Central memory CD8-positive, alpha-beta T cell (primary cell): ENCODE measurements around the gene ADGRA1.

Experiments used
- ATAC-seq: fragments of 150-1000 bp; cut with Tn5 transposase; replicated peaks from 2 replicates; pipeline ENCODE4 v1.10.0; 2022; ENCODE audit warnings: mild to moderate bottlenecking, moderate FRiP score, moderate number of reproducible peaks; ENCODE audit not compliant: poor library complexity, severe bottlenecking; ENCODE audit errors: extremely low read depth
- DNase-seq, 2 donors: peaks; one replicate each; pipeline ENCODE4 v3.0.0; 2021; ENCODE audit warnings: low spot score in 2 of 2
- H3K27ac Mint-ChIP-seq: one replicate; pipeline ENCODE4 v1.8.0; 2022; ENCODE audit warnings: low read depth, mild to moderate bottlenecking, moderate library complexity, mixed read lengths
- H3K27me3 Mint-ChIP-seq: one replicate; pipeline ENCODE4 v1.8.0; 2022; ENCODE audit warnings: mixed read lengths
- H3K36me3 Mint-ChIP-seq: one replicate; pipeline ENCODE4 v1.8.0; 2022; ENCODE audit warnings: mild to moderate bottlenecking, moderate library complexity, mixed read lengths; ENCODE audit not compliant: insufficient read depth
- H3K4me1 Mint-ChIP-seq: one replicate; pipeline ENCODE4 v1.8.0; 2022; ENCODE audit warnings: mixed read lengths
- H3K4me3 Mint-ChIP-seq: one replicate; pipeline ENCODE4 v1.8.0; 2022; ENCODE audit warnings: mild to moderate bottlenecking, moderate library complexity, mixed read lengths
- H3K9me3 Mint-ChIP-seq: one replicate; pipeline ENCODE4 v1.8.0; 2022; ENCODE audit warnings: mixed read lengths

ADGRA1 gene

GRCh38 chr10:133115453-133115842 lies 27.7 kb downstream of the ADGRA1 start:
- no peaks in the 10 kb centered on the region for H3K9me3 Mint-ChIP-seq
- ATAC-seq, result no peak
- H3K27ac Mint-ChIP-seq, result no peak overlapping the region

DNA sequence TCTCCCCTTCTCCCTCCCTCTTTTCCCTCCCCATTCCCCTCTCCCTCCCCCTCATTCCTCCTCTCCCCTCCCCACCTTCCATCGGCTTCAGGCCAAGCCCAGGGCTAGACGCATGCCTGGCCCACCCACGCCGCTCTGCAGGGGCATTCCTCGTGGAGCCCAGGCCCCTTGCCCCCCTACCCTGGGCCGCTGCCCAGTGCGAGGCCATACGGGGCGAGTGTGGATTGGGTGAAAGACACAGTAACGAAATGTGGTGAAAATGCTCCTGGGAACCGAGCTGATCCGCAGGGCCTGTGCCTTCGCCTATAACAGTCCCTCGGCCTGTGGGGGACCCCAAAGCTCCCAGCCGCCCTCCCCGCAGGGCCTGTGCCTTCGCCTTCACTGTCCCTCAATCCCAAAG lies 28.3 kb downstream of the ADGRA1 start:
- Mint-ChIP-seq H3K4me1 (no peaks in the 10 kb centered on the region), H3K36me3 (no peaks in the 10 kb centered on the region), H3K27ac (no peak overlapping the region), H3K4me3 (no peak overlapping the region), H3K9me3 (no peaks in the 10 kb centered on the region), H3K27me3 (peaks cover 7% of the 10 kb centered on the region)
- ATAC-seq (no peak), DNase-seq (no peak)

More at GRCh38 chr10:133115453-133115842, 27.7 kb downstream of the ADGRA1 start:
- H3K36me3 Mint-ChIP-seq, result no peaks in the 10 kb centered on the region
- DNase-seq, result no peak
- peaks cover 7% of the 10 kb centered on the region for H3K27me3 Mint-ChIP-seq
- H3K4me3 Mint-ChIP-seq, result no peak overlapping the region
- H3K4me1 Mint-ChIP-seq, result no peaks in the 10 kb centered on the region

DNA sequence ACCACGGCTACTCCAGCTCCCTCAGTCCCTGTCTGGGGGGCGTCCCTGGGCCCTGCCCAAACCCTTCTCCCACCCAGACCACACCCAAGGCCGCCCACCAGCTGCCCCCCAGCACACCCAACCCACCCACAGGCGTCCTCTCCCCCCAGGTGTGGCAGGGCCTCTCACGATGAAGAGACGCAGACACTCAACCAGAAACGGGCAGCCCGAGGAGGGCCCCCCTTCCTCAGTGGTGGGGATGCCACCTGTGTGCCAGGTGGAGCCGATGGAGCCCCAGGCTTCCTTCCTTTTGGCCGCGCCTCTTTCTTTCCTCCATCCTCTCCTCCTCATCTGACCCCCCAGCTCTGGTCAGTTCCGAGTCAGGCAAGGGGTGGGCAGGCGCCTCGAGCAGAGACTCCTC lies 28.7 kb downstream of the ADGRA1 start:
- Mint-ChIP-seq H3K27ac (no peak overlapping the region), H3K36me3 (no peaks in the 10 kb centered on the region), H3K9me3 (no peaks in the 10 kb centered on the region), H3K27me3 (peaks cover 7% of the 10 kb centered on the region), H3K4me1 (no peaks in the 10 kb centered on the region), H3K4me3 (no peak overlapping the region)
- ATAC-seq, result no peak
- DNase-seq, result no peak

DNA sequence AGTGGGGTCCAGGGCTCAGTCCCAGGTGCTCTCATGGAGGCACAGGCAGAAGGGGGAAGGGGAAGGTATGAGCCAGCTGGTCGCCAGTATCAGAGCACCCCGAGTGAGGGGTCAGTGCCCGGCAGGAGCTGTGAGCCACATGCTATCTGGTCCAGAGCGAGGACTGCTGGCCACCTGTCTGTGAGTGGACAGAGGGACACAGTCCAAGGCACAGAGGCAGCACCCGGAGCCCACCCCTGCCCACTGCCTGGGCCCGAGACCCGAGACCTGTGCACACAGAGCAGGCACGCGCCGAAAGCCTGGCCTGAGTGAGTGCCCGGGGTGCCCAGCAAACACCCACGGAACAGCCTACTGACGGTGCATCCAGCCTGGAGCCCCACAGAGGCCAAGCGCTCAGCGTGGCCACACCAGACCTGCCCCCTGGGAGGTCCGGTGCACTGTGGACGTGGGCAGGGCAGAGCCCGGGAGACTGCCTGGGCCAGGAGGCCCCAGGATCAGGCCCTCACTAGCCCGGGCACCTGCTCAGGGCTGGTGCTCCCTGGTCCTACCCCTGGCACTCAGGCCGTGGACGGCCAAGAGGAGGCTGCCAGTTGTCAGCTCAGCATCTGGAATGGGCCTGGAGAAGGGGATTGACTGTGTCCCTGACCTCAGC lies 29.4 kb downstream of the ADGRA1 start:
- DNase-seq (no peak), ATAC-seq (no peak)
- Mint-ChIP-seq H3K27ac (no peak overlapping the region), H3K4me1 (no peaks in the 10 kb centered on the region), H3K36me3 (no peaks in the 10 kb centered on the region), H3K4me3 (no peak overlapping the region), H3K9me3 (no peaks in the 10 kb centered on the region), H3K27me3 (peaks cover under 1% of the 10 kb centered on the region)

DNA sequence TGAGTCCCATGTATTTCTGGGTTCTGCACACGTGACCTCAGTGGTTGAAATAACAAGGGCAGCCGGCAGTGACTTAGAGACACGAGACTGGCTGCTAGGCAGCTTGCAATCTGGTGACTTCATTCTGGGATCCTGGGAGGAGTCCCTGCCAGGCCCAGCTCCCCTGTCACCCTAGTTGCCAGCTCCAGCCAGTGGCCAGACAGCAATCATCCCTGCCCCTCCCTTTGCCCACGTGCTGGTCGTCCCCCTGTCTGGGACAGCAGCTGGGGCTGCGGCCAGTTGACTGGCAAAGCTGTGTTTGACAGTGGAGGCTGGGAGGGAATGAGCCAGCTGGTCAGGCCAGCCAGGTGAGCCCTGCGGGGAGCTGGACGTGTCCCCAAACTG lies 30.0 kb downstream of the ADGRA1 start:
- no peaks in the 10 kb centered on the region for H3K4me1 Mint-ChIP-seq
- H3K9me3 Mint-ChIP-seq, result no peaks in the 10 kb centered on the region
- no peak for DNase-seq
- H3K27ac Mint-ChIP-seq, result no peak overlapping the region
- H3K36me3 Mint-ChIP-seq, result no peaks in the 10 kb centered on the region
- no peaks in the 10 kb centered on the region for H3K27me3 Mint-ChIP-seq
- no peak for ATAC-seq
- no peak overlapping the region for H3K4me3 Mint-ChIP-seq

DNA sequence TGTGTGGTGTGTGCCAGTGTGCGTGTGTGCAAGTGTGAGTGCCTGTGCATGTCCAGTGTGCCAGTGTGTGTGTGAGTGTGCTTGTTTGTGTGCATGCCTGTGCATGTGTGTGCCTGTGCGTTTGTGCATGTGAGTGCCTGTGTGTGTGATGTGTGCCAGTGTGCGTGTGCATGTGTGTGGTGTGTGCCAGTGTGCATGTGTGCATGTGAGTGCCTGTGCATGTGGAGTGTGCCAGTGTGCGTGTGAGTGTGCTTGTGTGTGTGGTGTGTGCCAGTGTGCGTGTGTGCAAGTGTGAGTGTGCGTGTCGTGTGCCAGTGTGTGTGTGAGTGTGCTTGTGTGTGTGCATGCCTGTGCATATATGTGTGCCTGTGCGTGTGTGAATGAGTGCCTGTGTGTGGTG lies 33.8 kb downstream of the ADGRA1 start:
- ATAC-seq, result no peak
- H3K27me3 Mint-ChIP-seq, result peaks cover 9% of the 10 kb centered on the region

DNA sequence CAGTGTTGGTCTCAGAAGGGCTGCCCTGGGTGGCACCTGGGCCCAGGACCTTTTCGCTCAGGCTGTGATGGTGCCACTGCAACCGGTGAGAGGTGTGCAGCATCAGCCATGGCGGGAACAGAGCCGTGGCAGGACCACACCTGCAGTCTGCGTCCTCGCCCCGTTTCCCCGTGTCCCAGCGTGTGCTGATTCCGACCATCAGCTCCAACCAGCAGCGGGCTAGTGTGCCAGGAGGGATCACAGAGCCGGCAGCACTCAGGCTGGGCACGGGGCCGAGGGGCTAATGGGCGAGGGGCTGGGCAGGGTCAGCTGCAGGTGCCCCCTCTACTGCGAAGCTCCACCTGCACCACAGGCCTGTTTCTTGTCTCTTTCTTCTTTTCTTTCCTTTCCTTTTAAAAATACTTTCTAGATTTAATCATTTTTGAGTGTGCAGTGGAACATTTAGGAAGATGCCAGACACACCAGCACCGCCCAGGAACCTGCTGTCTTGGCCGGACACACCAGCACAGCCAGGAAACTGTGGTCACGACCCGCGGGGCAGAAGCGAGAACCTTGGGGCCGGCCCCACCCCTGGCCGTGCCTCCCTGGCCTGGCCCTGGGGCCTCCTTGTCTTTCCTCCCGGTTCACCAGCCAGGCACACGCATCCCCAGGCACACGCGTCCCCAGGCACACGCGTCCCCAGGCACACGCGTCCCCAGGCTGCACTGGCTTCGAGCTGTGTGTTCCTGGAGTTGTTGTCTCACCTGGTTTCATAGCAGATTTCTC lies 34.6 kb downstream of the ADGRA1 start:
- ATAC-seq, result no peak
- no peak overlapping the region for H3K27ac Mint-ChIP-seq
- no peak overlapping the region for H3K4me3 Mint-ChIP-seq
- H3K9me3 Mint-ChIP-seq, result no peaks in the 10 kb centered on the region
- peaks cover 7% of the 10 kb centered on the region for H3K4me1 Mint-ChIP-seq
- DNase-seq, result no peak
- H3K36me3 Mint-ChIP-seq, result peaks cover 4% of the 10 kb centered on the region
- peaks cover 9% of the 10 kb centered on the region for H3K27me3 Mint-ChIP-seq

More for the DNA sequence above, 33.8 kb downstream of the ADGRA1 start:
- DNase-seq, result no peak
- Mint-ChIP-seq H3K27ac (no peak overlapping the region), H3K4me1 (peaks cover 7% of the 10 kb centered on the region), H3K9me3 (no peaks in the 10 kb centered on the region), H3K4me3 (no peak overlapping the region), H3K36me3 (peaks cover 4% of the 10 kb centered on the region)

DNA sequence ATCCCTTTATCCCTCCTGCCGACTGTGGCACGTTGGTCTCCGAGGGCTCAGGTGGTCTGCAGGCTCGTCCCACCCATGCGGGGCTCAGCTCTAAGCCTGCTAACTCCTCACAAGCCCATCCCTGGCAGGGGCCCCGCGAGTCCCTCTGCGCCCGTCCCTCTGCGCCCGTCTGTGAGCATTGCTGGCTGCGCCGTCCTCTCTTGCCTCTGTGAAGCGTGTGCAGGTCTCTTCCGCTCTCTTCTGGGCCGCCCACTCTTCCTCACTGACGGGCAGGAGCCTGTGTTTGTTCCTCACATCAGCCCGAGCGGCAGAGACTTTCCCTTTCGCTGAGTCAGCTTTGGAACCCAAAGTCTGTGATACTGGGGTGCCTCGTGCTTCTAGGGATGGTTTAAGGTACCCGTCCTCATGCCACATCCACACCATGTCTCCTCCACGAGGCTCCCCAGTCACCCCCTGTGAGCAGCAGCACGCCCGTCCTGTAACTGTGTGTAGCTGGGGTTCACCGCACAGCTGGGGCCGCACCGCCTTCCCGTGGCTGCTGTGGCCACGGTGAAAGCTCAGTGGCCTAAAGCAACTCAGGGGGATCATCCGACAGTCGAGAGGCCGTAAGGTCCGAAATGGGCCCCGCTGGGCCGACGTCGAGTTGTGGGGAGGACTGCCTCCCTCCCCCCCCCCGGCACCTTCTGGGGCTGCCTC lies 35.5 kb downstream of the ADGRA1 start:
- no peak overlapping the region for H3K27ac Mint-ChIP-seq
- H3K4me1 Mint-ChIP-seq, result peaks cover 7% of the 10 kb centered on the region
- no peak for ATAC-seq
- H3K9me3 Mint-ChIP-seq, result no peaks in the 10 kb centered on the region
- no peak for DNase-seq
- H3K36me3 Mint-ChIP-seq, result peaks cover 4% of the 10 kb centered on the region
- peaks cover 9% of the 10 kb centered on the region for H3K27me3 Mint-ChIP-seq
- no peak overlapping the region for H3K4me3 Mint-ChIP-seq

DNA sequence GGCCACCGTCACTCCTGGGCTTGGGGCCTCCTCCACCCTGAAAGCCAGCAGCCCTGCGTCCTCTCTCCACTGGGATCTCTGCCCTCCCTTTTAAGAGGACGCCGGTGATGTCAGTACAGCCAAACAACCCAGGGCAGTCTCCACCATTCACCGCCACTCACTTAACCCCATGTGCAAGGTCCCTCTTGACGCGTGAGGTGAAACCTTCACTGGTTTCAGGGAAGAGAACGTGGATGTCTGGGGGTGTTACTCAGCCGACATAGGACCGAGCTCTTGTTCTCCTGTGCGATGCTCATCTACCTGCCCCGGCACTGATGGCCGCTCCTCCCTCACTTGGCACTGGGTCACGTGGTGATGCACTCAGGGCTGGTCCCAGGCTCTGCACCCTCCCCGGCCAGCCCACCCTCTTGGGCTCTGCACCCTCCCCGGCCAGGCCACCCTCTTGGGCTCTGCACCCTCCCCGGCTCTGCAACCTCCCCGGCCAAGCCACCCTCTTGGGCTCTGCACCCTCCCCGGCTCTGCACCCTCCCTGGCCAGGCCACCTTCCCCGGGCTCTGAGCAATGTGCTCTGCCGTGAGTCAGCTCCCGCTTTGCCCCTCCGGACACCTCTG lies 36.1 kb downstream of the ADGRA1 start:
- H3K9me3 Mint-ChIP-seq, result no peaks in the 10 kb centered on the region
- H3K4me3 Mint-ChIP-seq, result no peak overlapping the region
- H3K27me3 Mint-ChIP-seq, result peaks cover 9% of the 10 kb centered on the region
- H3K36me3 Mint-ChIP-seq, result peaks cover 4% of the 10 kb centered on the region
- no peak overlapping the region for H3K27ac Mint-ChIP-seq
- DNase-seq (no peak), ATAC-seq (no peak)
- H3K4me1 Mint-ChIP-seq, result peaks cover 7% of the 10 kb centered on the region

DNA sequence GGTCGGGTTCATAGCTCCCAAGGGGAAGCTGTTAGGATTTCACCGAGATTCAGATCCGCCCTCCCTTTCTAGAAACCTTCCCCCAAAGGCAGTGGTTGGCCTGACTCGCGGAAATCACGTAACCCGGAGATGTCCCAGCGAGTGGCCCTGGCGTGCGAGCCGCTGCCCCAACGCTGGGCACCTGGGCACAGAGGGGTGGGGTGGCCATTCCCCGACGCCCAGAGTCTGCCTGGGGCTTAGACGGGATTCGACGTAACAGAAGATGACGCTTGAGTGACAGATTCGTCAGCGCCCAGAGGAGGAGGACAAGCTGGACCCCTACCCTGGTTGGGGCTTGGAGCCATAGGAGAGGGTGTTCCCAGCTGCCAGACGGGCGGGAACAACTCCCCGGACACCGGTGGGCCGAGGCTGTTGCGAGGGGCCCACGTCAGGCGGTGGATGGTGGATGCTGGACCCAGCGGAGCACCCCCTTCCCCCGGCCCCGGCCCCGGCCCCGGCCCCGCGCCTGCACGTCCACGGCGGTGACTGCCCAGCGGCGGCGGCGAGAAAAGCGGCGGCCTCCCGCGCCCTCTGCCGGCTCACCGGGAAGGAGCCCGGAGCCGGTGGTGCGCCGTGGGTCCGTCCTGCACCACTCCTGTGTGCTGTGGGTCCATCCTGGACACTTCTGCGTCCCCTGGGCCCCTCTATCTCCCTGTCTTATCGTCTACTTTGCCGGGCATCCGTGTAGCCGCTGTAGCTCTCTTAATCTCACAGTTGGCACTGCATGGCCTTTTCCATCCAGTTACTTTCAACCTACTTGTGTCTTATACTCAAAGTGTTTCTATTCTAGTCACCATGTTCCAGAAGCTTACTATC lies 36.9 kb downstream of the ADGRA1 start:
- Mint-ChIP-seq H3K4me3 (no peak overlapping the region), H3K4me1 (peaks cover 7% of the 10 kb centered on the region), H3K9me3 (no peaks in the 10 kb centered on the region), H3K27me3 (peaks cover 9% of the 10 kb centered on the region), H3K36me3 (peaks cover 4% of the 10 kb centered on the region), H3K27ac (no peak overlapping the region)
- DNase-seq, result no peak
- ATAC-seq, result no peak

DNA sequence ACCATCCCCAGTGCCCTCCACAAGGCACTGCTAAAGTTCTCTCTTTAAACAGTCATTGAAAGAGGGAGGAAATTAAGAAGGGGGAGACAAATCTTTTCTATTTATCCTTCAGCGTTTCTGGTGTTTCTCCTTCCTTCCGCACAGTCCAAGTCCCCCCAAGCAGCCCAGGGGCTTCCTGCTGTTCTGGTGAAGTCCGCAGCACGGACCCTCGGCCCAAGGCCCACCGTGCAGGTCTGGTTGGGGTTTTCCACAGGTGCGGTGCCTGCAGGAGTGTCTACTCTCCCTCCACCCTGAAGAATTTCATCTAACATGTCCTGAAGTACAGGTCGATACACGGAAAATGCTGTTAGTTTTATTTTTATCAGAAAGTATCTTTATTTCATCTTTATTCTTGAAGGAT lies 38.2 kb downstream of the ADGRA1 start:
- Mint-ChIP-seq H3K36me3 (peaks cover 4% of the 10 kb centered on the region), H3K27ac (no peak overlapping the region), H3K4me3 (no peak overlapping the region), H3K27me3 (peaks cover 9% of the 10 kb centered on the region), H3K4me1 (peaks cover 7% of the 10 kb centered on the region), H3K9me3 (no peaks in the 10 kb centered on the region)
- ATAC-seq (no peak), DNase-seq (no peak)
